ENCODE measurements around the gene PSMB10.

Gene PSMB10

DNA sequence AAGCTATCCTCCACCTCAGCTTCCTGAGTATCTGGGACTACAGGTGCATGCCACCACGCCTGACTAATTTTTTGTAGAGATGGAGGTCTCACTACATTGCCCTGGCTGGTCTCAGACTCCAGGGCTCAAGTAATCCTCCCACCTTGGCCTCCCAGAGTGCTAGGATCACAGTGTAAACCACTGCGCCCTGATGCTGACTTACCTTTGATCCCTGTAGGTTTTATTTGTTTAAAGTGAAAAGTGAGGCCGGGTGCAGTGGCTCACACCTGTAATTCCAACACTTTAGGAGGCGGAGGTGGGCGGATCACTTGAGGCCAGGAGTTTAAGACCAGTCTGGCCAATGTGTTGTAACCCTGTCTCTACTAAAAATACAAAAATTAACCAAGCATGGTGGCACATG lies 34.9 kb downstream of the PSMB10 start:
- Mint-ChIP-seq H3K27me3 (ENCODE audit: low read depth) (no peaks in the 10 kb centered on the region), H3K4me1 (peaks cover 22% of the 10 kb centered on the region), H3K4me3 (no peak overlapping the region), H3K9me3 (no peaks in the 10 kb centered on the region), H3K27ac (no peak overlapping the region), H3K36me3 (ENCODE audit: low read depth) (peaks cover 9% of the 10 kb centered on the region)
- TF ChIP-seq, protein P1, sequence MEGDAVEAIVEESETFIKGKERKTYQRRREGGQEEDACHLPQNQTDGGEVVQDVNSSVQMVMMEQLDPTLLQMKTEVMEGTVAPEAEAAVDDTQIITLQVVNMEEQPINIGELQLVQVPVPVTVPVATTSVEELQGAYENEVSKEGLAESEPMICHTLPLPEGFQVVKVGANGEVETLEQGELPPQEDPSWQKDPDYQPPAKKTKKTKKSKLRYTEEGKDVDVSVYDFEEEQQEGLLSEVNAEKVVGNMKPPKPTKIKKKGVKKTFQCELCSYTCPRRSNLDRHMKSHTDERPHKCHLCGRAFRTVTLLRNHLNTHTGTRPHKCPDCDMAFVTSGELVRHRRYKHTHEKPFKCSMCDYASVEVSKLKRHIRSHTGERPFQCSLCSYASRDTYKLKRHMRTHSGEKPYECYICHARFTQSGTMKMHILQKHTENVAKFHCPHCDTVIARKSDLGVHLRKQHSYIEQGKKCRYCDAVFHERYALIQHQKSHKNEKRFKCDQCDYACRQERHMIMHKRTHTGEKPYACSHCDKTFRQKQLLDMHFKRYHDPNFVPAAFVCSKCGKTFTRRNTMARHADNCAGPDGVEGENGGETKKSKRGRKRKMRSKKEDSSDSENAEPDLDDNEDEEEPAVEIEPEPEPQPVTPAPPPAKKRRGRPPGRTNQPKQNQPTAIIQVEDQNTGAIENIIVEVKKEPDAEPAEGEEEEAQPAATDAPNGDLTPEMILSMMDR (IDR thresholded peaks at IDR 0.05; ENCODE audit: unreplicated experiment in 3 of 3): no peak

GRCh38 chr16:67897231-67897630 lies 39.4 kb downstream of the PSMB10 start:
- TF ChIP-seq, protein P1 (IDR thresholded peaks at IDR 0.05; ENCODE audit: unreplicated experiment in 3 of 3): no peak
- Mint-ChIP-seq H3K4me1 (peaks cover 40% of the 10 kb centered on the region), H3K27me3 (ENCODE audit: low read depth) (no peaks in the 10 kb centered on the region), H3K9me3 (no peaks in the 10 kb centered on the region), H3K4me3 (peak overlapping the region in 1 of 3 experiments; percentile 19), H3K27ac (peak overlapping the region in 2 of 3 experiments; percentile 2 to 5), H3K36me3 (ENCODE audit: low read depth) (no peaks in the 10 kb centered on the region)

- peak overlapping the region; percentile 62 to 98 (median 86) for H3K27ac Mint-ChIP-seq
- TF ChIP-seq, protein P1 (IDR thresholded peaks at IDR 0.05; ENCODE audit: unreplicated experiment in 3 of 3): no peak
- peak overlapping the region; percentile 97 to 98 (median 98) for H3K4me3 Mint-ChIP-seq
- H3K4me1 Mint-ChIP-seq: peaks cover 28% of the 10 kb centered on the region
- no peaks in the 10 kb centered on the region for H3K9me3 Mint-ChIP-seq
- no peaks in the 10 kb centered on the region for H3K27me3 Mint-ChIP-seq (ENCODE audit: low read depth)
- no peaks in the 10 kb centered on the region for H3K36me3 Mint-ChIP-seq (ENCODE audit: low read depth)
These were observed 42.8 kb downstream of the PSMB10 start for GRCh38 chr16:67893743-67894399.

- no peaks in the 10 kb centered on the region for H3K36me3 Mint-ChIP-seq (ENCODE audit: low read depth)
- peak within 1 kb of the TSS; percentile 77 to 98 (median 87) for H3K27ac Mint-ChIP-seq
- TF ChIP-seq, protein P1 (IDR thresholded peaks at IDR 0.05; ENCODE audit: unreplicated experiment in 3 of 3): no peak
- peak within 1 kb of the TSS; percentile 97 to 98 (median 98) for H3K4me3 Mint-ChIP-seq
- H3K9me3 Mint-ChIP-seq: no peaks in the 10 kb centered on the region
- peaks cover 28% of the 10 kb centered on the region for H3K4me1 Mint-ChIP-seq
- no peaks in the 10 kb centered on the region for H3K27me3 Mint-ChIP-seq (ENCODE audit: low read depth)
These were observed 43.5 kb downstream of the PSMB10 start, which contains the start of gene PSKH1 for GRCh38 chr16:67892899-67893742. Gene PSKH1 (plus strand): TSS chr16:67893254. CDS start chr16:67908750, 15,496 bp downstream.

DNA sequence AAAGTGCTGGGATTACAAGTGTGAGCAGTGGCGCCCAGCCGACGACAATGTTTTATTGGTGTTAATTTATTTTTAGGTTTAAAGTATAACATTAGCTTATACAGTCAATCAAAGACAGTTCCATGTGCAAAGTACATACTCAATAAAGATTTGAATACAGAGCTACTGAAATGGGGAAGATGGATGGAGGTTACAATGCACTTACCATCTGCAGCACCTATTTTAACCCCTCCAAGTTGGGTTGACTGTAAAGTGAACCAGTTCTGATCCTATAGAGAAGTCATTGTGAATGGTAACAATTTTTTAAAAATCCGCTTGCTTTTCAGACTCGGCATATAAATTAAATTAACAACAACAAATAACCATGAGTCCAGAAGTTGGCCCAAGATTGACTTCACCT lies 44.3 kb downstream of the PSMB10 start:
- Mint-ChIP-seq H3K9me3 (no peaks in the 10 kb centered on the region), H3K36me3 (ENCODE audit: low read depth) (no peaks in the 10 kb centered on the region), H3K27me3 (ENCODE audit: low read depth) (no peaks in the 10 kb centered on the region), H3K27ac (peak overlapping the region; percentile 77 to 87 (median 80)), H3K4me1 (peaks cover 28% of the 10 kb centered on the region), H3K4me3 (peak overlapping the region; percentile 85 to 98 (median 87))
- TF ChIP-seq, protein P1 (IDR thresholded peaks at IDR 0.05; ENCODE audit: unreplicated experiment in 3 of 3): no peak

All from nephron (organoid).